OCI-LY7 (cell line): Measurements from ENCODE around the gene TPPP3. TPM values are rescaled to one million over a fixed set of nuclear protein-coding genes. Genes with fewer than 3 reads are reported as not detected.

Experiments
- BruUV-seq: library from RNA; stranded (reverse); fragments of 400-500 nt; replicated peaks from 2 replicates; lab custom pipeline; 2021; lab: Mats Ljungman, UMichigan
- CTCF ChIA-PET: fragments of 300-600 bp; sonication (Branson Sonifier 250); formaldehyde crosslinking; loops from one replicate; lab custom pipeline; 2022; ENCODE audit warnings: antibody characterized with exemption; ENCODE audit not compliant: unreplicated experiment; lab: Charles Lee
- POLR2A ChIA-PET: fragments of 300-600 bp; sonication (Branson Sonifier 250); formaldehyde crosslinking; loops from one replicate; lab custom pipeline; 2022; ENCODE audit warnings: antibody characterized with exemption; lab: Charles Lee
- DNase-seq: peaks from one replicate; pipeline ENCODE4 v3.0.0-alpha.2; 2015; ENCODE audit warnings: low spot score
- H2AFZ ChIP-seq: fragments of 200-600 bp; sonication (generic), shearing (Covaris generic); 2 replicates; pipeline ENCODE4 v1.6.1; 2014; ENCODE audit warnings: mild to moderate bottlenecking, antibody characterized with exemption, low read length, moderate library complexity
- H3K27ac ChIP-seq: fragments of 200-600 bp; sonication (generic); 2 replicates; pipeline ENCODE4 v1.5.1; 2014; ENCODE audit warnings: mixed run types, low read depth, mild to moderate bottlenecking, moderate library complexity, low read length, inconsistent platforms; ENCODE audit not compliant: poor library complexity, severe bottlenecking
- H3K36me3 ChIP-seq: fragments of 200-600 bp; sonication (generic); 2 replicates; pipeline ENCODE4 v1.6.1; 2014; ENCODE audit warnings: mild to moderate bottlenecking, antibody characterized with exemption, low read length, moderate library complexity, mixed read lengths; ENCODE audit not compliant: insufficient read depth
- H3K4me1 ChIP-seq: fragments of 200-600 bp; sonication (generic); 2 replicates; pipeline ENCODE4 v1.5.1; 2014; ENCODE audit warnings: mild to moderate bottlenecking, low read length; ENCODE audit not compliant: insufficient read depth, poor library complexity, severe bottlenecking
- H3K4me2 ChIP-seq: fragments of 200-600 bp; sonication (generic); 2 replicates; pipeline ENCODE4 v1.6.1; 2014; ENCODE audit warnings: mild to moderate bottlenecking, low read length
- H3K4me3 ChIP-seq: fragments of 200-600 bp; sonication (generic); 2 replicates; pipeline ENCODE4 v1.5.1; 2014; ENCODE audit warnings: mild to moderate bottlenecking, low read depth, low read length; ENCODE audit not compliant: poor library complexity, severe bottlenecking
- H3K79me2 ChIP-seq: fragments of 200-600 bp; sonication (generic); 2 replicates; pipeline ENCODE4 v1.6.1; 2016; ENCODE audit warnings: low read depth, mild to moderate bottlenecking, low read length, moderate library complexity, mixed read lengths; ENCODE audit not compliant: insufficient read depth
- H3K9me2 ChIP-seq: fragments of 200-600 bp; sonication (generic); 2 replicates; pipeline ENCODE4 v1.6.1; 2016; ENCODE audit warnings: mild to moderate bottlenecking, low read length, mixed read lengths; ENCODE audit not compliant: insufficient read depth
- H3K9me3 ChIP-seq: fragments of 200-600 bp; sonication (generic); 2 replicates; pipeline ENCODE4 v1.6.1; 2014; ENCODE audit warnings: mild to moderate bottlenecking, mixed run types, low read length, mixed read lengths
- H4K20me1 ChIP-seq: fragments of 200-600 bp; sonication (generic); 2 replicates; pipeline ENCODE4 v1.6.1; 2014; ENCODE audit warnings: mild to moderate bottlenecking, antibody characterized with exemption, low read length, moderate library complexity, mixed read lengths; ENCODE audit not compliant: insufficient read depth
- CTCF ChIP-seq: fragments of 200-600 bp; sonication (generic); conservative IDR thresholded peaks from 2 replicates; pipeline ENCODE4 v1.5.1; 2014; ENCODE audit warnings: mild to moderate bottlenecking, antibody characterized with exemption, low read length, moderate library complexity, mixed read lengths
- EZH2phosphoT487 ChIP-seq: fragments of 200-600 bp; sonication (generic); IDR thresholded peaks from 2 replicates; pipeline ENCODE4 v1.6.1; 2018; ENCODE audit warnings: low read depth, borderline replicate concordance, mild to moderate bottlenecking, mixed run types, antibody characterized with exemption, low read length, moderate library complexity, mixed read lengths
- intact Hi-C: fragments of 100-400 bp; cut with micrococcal nuclease; formaldehyde crosslinking; loops from one replicate; pipeline ENCODE4 v1.10.0; 2022; ENCODE audit not compliant: unreplicated experiment
- total RNA-seq, 2 experiments: library from RNA; depleted of rRNA in 1 of 2; stranded (reverse); fragments of >200 nt in 1 of 2; shearing (Covaris generic) in 1 of 2; gene quantifications; 2 replicates each; pipeline ENCODE4 v1.2.3, GENCODE V29; 2014 to 2022

The TPPP3 gene
- total RNA-seq, 2 experiments from 2014 or later: not detected

- Histone ChIP-seq H3K4me3 (peak overlapping the region; percentile 46), H3K4me1 (no peaks in the 10 kb centered on the region), H4K20me1 (no peaks in the 10 kb centered on the region), H3K9me2 (no peaks in the 10 kb centered on the region), H3K4me2 (peak overlapping the region; percentile 58; the same call in 1 of the 2 replicates), H3K9me3 (no peaks in the 10 kb centered on the region), H3K27ac (no peak overlapping the region), H2AFZ (no peak overlapping the region), H3K79me2 (no peaks in the 10 kb centered on the region), H3K36me3 (no peaks in the 10 kb centered on the region)
- TF ChIP-seq EZH2phosphoT487 (no peak), CTCF (no peak)
- intact Hi-C loops: no loop called here
- peak; percentile 4 for DNase-seq
- BruUV-seq: no TSS peak
- ChIA-PET CTCF (no interaction called here), POLR2A (no interaction called here)
Measured at GRCh38 chr16:67430504-67430976, 37.2 kb upstream of the TPPP3 start.

GRCh38 chr16:67429799-67430503, 36.7 kb upstream of the TPPP3 start:
- ChIA-PET POLR2A (no interaction called here), CTCF (no interaction called here)
- peak overlapping the region; percentile 58; the same call in 1 of the 2 replicates for H3K4me2 ChIP-seq
- no peak overlapping the region for H3K27ac ChIP-seq
- H2AFZ ChIP-seq: no peak overlapping the region
- DNase-seq: no peak
- no peaks in the 10 kb centered on the region for H3K9me2 ChIP-seq
- no peaks in the 10 kb centered on the region for H3K4me1 ChIP-seq
- H3K36me3 ChIP-seq: no peaks in the 10 kb centered on the region
- H3K4me3 ChIP-seq: no peak overlapping the region
- H4K20me1 ChIP-seq: no peaks in the 10 kb centered on the region
- TF ChIP-seq CTCF: no peak
- no peak for TF ChIP-seq EZH2phosphoT487
- no TSS peak for BruUV-seq
- no peaks in the 10 kb centered on the region for H3K79me2 ChIP-seq
- no peaks in the 10 kb centered on the region for H3K9me3 ChIP-seq
- intact Hi-C loops: no loop called here

GRCh38 chr16:67429053-67429798, 35.9 kb upstream of the TPPP3 start:
- no TSS peak for BruUV-seq
- H3K9me2 ChIP-seq: no peaks in the 10 kb centered on the region
- no peak overlapping the region for H3K4me2 ChIP-seq
- H3K36me3 ChIP-seq: no peaks in the 10 kb centered on the region
- no peaks in the 10 kb centered on the region for H4K20me1 ChIP-seq
- no peak for DNase-seq
- H3K4me1 ChIP-seq: no peaks in the 10 kb centered on the region
- CTCF ChIA-PET: no interaction called here
- H3K27ac ChIP-seq: no peak overlapping the region
- POLR2A ChIA-PET: no interaction called here
- H2AFZ ChIP-seq: no peak overlapping the region
- no peak for TF ChIP-seq CTCF
- TF ChIP-seq EZH2phosphoT487: no peak
- H3K9me3 ChIP-seq: no peaks in the 10 kb centered on the region
- H3K4me3 ChIP-seq: no peak overlapping the region
- H3K79me2 ChIP-seq: no peaks in the 10 kb centered on the region
- intact Hi-C loops: no loop called here
